Measurements from ENCODE around the gene ZFYVE28. TPM values are rescaled to one million over a fixed set of nuclear protein-coding genes. Genes with fewer than 3 reads are reported as not detected.

ZFYVE28 gene
- total and polyA plus RNA-seq, 10 of the 15 experiments (the other 5 are each of a cell fraction or from before 2014, with no cell fraction given), result 0.06 to 1.9 (median 0.22) TPM; not detected in 1

DNA sequence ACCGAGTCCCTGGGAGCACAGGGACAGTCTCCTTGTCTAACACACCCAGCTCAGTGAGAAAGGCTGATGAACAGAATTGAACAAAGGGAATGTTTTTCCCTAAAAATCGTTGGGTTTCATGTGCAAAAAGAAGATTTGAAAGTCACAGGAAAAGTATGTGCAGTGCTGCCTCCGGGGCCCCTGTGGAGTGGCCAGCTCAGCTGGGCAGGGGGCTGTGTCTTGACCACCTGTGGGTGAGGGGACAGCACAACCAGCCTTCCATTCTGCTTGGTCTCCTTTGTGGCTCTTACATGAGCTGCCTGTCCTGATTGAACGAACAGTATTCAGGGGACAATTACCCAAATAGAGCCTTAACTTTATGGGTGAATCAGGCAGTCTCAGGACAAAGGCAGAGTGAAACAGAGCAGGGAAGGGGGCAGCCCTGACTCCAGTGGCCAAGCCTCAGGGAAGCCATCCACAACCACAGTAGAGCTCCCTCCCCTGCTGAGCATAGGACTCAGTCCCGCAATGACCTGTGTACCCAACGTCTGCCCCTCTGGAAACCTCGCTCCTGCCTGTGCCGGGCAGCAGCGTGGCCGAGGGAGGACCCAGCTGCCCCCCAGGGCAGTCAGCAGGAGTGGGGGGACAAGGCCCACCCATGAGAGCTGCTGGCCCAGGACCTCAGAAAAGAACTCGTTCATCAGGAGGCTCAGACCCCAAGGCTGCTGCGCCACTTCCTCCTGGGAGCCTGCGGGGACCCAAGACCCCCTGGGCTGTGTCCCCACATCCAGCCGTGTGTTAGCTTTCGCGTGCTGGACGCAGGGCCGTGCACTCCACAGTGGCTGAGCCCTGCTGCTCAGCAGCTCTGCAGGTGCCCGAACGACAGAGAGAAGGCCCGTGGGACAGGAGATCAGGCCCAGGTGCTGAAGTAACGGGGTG, 96.9 kb downstream of the ZFYVE28 start:
- no peaks in the 10 kb centered on the region for H3K36me3 ChIP-seq (ENCODE audit: control insufficient read depth in 2 of 2, insufficient read depth in 2 of 2, low read length in 1 of 2)

DNA sequence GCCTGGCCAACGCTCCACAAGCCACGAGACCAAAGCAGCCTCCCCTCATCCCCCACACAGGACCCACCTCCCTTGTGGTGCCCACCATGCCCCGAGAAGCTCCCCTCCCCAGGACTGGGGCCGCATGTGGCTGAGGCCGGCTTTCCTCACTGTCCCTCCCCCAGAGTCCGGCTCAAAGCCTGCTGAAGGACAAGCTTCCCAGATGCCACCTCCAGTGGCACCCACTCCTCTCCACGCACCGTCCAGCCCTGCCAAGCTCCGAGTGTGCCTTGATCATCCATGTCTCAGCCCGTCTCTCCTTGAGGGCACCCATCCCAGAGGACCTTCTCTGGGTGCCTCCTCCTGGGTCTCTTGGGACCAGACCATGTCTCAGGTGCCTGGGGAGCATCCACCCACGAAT, 97.7 kb downstream of the ZFYVE28 start:
- BruUV-seq (replicated peaks), result no TSS peak
- Histone ChIP-seq H3K4me3 (no peak overlapping the region), H3K9me3 (replicated peaks; ENCODE audit: control insufficient read depth, insufficient read depth, low read length) (no peaks in the 10 kb centered on the region), H3K27me3 (replicated peaks in 1 of 2; ENCODE audit: control insufficient read depth in 2 of 2, insufficient read depth in 2 of 2, low read length in 1 of 2) (peaks cover 0 to 3% of the 10 kb centered on the region in 2 experiments; a peak in 2 of 4 replicates), H3K79me2 (ENCODE audit: control insufficient read depth, insufficient read depth, low read length) (no peaks in the 10 kb centered on the region), H3K36me3 (ENCODE audit: control insufficient read depth in 2 of 2, insufficient read depth in 2 of 2, low read length in 1 of 2) (no peaks in the 10 kb centered on the region), H2AFZ (ENCODE audit: control insufficient read depth, low read depth, low read length) (no peak overlapping the region), H3K9ac (ENCODE audit: control insufficient read depth, insufficient read depth, low read length) (no peak overlapping the region), H3K27ac (ENCODE audit: control insufficient read depth, insufficient read depth) (no peak overlapping the region), H4K20me1 (ENCODE audit: control insufficient read depth, insufficient read depth) (no peaks in the 10 kb centered on the region), H3K4me2 (ENCODE audit: control insufficient read depth, insufficient read depth) (no peak overlapping the region), H3K4me1 (ENCODE audit: control insufficient read depth, insufficient read depth, low read length) (no peaks in the 10 kb centered on the region)
- SMC1A ChIA-PET (ENCODE audit: uncharacterized antibody, unreplicated experiment), result no interaction called here
- ATAC-seq (no peak), DNase-seq (ENCODE audit: low read depth, low spot score) (no peak), FAIRE-seq (no peak)
- RAD21 ChIA-PET (ENCODE audit: unreplicated experiment), result no interaction called here
- CTCF ChIA-PET, result no interaction called here
- intact Hi-C loops (cut with micrococcal nuclease; ENCODE audit: unreplicated experiment), result no loop called here
- in situ Hi-C loops (cut with MboI), result no loop called here
- 19% methylated on average over 11 of the region's 11 CpGs for whole genome bisulfite sequencing (ENCODE audit: insufficient coverage, insufficient replicate concordance, low lambda C conversion rate, missing lambda C conversion rate)
- POLR2A ChIA-PET, result no interaction called here
- TF ChIP-seq BMI1 (IDR thresholded peaks at IDR 0.05; ENCODE audit: borderline replicate concordance), result no peak
- TF ChIP-seq SMAD1 (IDR thresholded peaks at IDR 0.05; ENCODE audit: low read depth, partially characterized antibody), result no peak
- TF ChIP-seq ZNF622 (IDR thresholded peaks at IDR 0.05), result no peak
- no peak for TF ChIP-seq SIN3A (IDR thresholded peaks at IDR 0.05; ENCODE audit: low read depth, low read length)
- TF ChIP-seq NR2F1 (conservative IDR thresholded peaks at IDR 0.05), result no peak
- no peak for TF ChIP-seq ELK1 (IDR thresholded peaks at IDR 0.05; ENCODE audit: low read depth, low read length)
- no peak for TF ChIP-seq ZNF217 (IDR thresholded peaks at IDR 0.05)
- no peak for TF ChIP-seq ZNF274 (IDR thresholded peaks at IDR 0.05; ENCODE audit: insufficient read depth, insufficient read length)
- no peak for TF ChIP-seq CBX5 (IDR thresholded peaks at IDR 0.05; ENCODE audit: low read depth)
- no peak for TF ChIP-seq JUNB (IDR thresholded peaks at IDR 0.05)
- no peak for TF ChIP-seq SIX5 (IDR thresholded peaks at IDR 0.05; ENCODE audit: low read depth, low read length, severe bottlenecking)
- TF ChIP-seq IKZF1 (conservative IDR thresholded peaks at IDR 0.05), result no peak
- TF ChIP-seq, protein P1, sequence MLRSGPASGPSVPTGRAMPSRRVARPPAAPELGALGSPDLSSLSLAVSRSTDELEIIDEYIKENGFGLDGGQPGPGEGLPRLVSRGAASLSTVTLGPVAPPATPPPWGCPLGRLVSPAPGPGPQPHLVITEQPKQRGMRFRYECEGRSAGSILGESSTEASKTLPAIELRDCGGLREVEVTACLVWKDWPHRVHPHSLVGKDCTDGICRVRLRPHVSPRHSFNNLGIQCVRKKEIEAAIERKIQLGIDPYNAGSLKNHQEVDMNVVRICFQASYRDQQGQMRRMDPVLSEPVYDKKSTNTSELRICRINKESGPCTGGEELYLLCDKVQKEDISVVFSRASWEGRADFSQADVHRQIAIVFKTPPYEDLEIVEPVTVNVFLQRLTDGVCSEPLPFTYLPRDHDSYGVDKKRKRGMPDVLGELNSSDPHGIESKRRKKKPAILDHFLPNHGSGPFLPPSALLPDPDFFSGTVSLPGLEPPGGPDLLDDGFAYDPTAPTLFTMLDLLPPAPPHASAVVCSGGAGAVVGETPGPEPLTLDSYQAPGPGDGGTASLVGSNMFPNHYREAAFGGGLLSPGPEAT (IDR thresholded peaks at IDR 0.05; ENCODE audit: low read depth), result no peak
- no peak for TF ChIP-seq NR2C1 (IDR thresholded peaks at IDR 0.05)
- no peak for TF ChIP-seq SMC3 (IDR thresholded peaks at IDR 0.05; ENCODE audit: borderline replicate concordance, low read length)
- TF ChIP-seq RCOR1 (conservative IDR thresholded peaks at IDR 0.05; ENCODE audit: low read depth, low read length), result no peak

More for the DNA sequence above, 96.9 kb downstream of the ZFYVE28 start:
- in situ Hi-C loops (cut with MboI) (no loop called here), intact Hi-C loops (cut with micrococcal nuclease; ENCODE audit: unreplicated experiment) (no loop called here)
- H3K27ac ChIP-seq (ENCODE audit: control insufficient read depth, insufficient read depth), result no peak overlapping the region
- ChIA-PET CTCF (no interaction called here), POLR2A (no interaction called here), SMC1A (ENCODE audit: uncharacterized antibody, unreplicated experiment) (no interaction called here), RAD21 (ENCODE audit: unreplicated experiment) (no interaction called here)
- H2AFZ ChIP-seq (ENCODE audit: control insufficient read depth, low read depth, low read length), result no peak overlapping the region
- H3K4me3 ChIP-seq, result no peak overlapping the region
- DNase-seq (ENCODE audit: low read depth, low spot score), result no peak
- H3K9ac ChIP-seq (ENCODE audit: control insufficient read depth, insufficient read depth, low read length), result no peak overlapping the region
- no peaks in the 10 kb centered on the region for H3K4me1 ChIP-seq (ENCODE audit: control insufficient read depth, insufficient read depth, low read length)
- H3K79me2 ChIP-seq (ENCODE audit: control insufficient read depth, insufficient read depth, low read length), result no peaks in the 10 kb centered on the region
- H4K20me1 ChIP-seq (ENCODE audit: control insufficient read depth, insufficient read depth), result no peaks in the 10 kb centered on the region
- peaks cover 0 to 3% of the 10 kb centered on the region in 2 experiments; a peak in 2 of 4 replicates for H3K27me3 ChIP-seq (replicated peaks in 1 of 2; ENCODE audit: control insufficient read depth in 2 of 2, insufficient read depth in 2 of 2, low read length in 1 of 2)
- 49% methylated on average over 22 of the region's 22 CpGs for WGBS (ENCODE audit: insufficient coverage, insufficient replicate concordance, low lambda C conversion rate, missing lambda C conversion rate)
- TF ChIP-seq FOXM1 (IDR thresholded peaks at IDR 0.05; ENCODE audit: low read depth, low read length), result no peak
- H3K9me3 ChIP-seq (replicated peaks; ENCODE audit: control insufficient read depth, insufficient read depth, low read length), result no peaks in the 10 kb centered on the region
- no peak for FAIRE-seq
- no peak for ATAC-seq
- BruUV-seq (replicated peaks), result no TSS peak
- no peak overlapping the region for H3K4me2 ChIP-seq (ENCODE audit: control insufficient read depth, insufficient read depth)

Measured in GM12878 (cell line).